Right lobe of liver (tissue), 4 donors: ENCODE data around the gene KCNA3.

ENCODE experiments used
- POLR2A ChIP-seq: fragments of 450-650 bp; IDR thresholded peaks from one replicate; pipeline ENCODE4 v1.6.1; 2017; ENCODE audit warnings: antibody characterized with exemption, mild to moderate bottlenecking
- TF ChIP-seq, protein P1 (sequence below), 4 donors: fragments of 200-600 bp in 3 of 4; fragments of 450-650 bp in 1 of 4; IDR thresholded peaks; one replicate each; pipeline versions ENCODE4 v1.5.1 to v1.8.0; 2016 to 2022; ENCODE audit warnings: antibody characterized with exemption in 4 of 4, mild to moderate bottlenecking in 2 of 4
- donor health status: DM: no; HTN: no; CAD: no.
- donor health status: DM: no; HTN: no; CAD: no.
- donor health status: DM: no; HTN: yes; CAD: no.

DNA sequence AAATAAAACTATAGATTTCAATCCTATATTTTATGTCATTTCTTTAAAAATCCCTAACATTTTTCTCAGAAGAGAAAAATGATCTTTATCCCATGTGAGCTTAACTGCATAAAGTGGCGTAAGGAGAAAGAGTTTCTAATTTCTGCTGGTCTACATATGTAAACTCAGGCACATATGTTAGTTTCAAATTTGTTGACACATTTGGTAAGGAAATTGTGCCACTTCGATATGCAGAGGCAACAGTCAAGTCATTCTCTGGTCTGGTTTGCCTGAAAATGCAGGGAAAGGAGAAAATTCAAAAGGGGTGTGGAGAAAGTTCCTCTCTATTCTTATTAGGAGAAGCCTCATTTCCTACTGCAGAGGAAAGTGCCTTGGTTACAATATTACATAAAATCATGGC is 11.5 kb downstream of the KCNA3 start:
- TF ChIP-seq, protein P1, sequence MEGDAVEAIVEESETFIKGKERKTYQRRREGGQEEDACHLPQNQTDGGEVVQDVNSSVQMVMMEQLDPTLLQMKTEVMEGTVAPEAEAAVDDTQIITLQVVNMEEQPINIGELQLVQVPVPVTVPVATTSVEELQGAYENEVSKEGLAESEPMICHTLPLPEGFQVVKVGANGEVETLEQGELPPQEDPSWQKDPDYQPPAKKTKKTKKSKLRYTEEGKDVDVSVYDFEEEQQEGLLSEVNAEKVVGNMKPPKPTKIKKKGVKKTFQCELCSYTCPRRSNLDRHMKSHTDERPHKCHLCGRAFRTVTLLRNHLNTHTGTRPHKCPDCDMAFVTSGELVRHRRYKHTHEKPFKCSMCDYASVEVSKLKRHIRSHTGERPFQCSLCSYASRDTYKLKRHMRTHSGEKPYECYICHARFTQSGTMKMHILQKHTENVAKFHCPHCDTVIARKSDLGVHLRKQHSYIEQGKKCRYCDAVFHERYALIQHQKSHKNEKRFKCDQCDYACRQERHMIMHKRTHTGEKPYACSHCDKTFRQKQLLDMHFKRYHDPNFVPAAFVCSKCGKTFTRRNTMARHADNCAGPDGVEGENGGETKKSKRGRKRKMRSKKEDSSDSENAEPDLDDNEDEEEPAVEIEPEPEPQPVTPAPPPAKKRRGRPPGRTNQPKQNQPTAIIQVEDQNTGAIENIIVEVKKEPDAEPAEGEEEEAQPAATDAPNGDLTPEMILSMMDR (IDR thresholded peaks at IDR 0.05) = no peak
- TF ChIP-seq POLR2A = no peak
